ENCODE results near the gene BTBD9.

GRCh38 chr6:38406096-38406495 is 233.6 kb downstream of the BTBD9 start:
- TF ChIP-seq ETV5 (CRISPR knock-in tag; IDR thresholded peaks at IDR 0.05; ENCODE audit: borderline replicate concordance) = no peak
- TF ChIP-seq DNMT1 (CRISPR knock-in tag; IDR thresholded peaks at IDR 0.05) = no peak
- no peak for TF ChIP-seq IRX3 (CRISPR knock-in tag; IDR thresholded peaks at IDR 0.05; ENCODE audit: borderline replicate concordance, low read depth)
- no peak for TF ChIP-seq ZNF577 (CRISPR knock-in tag; IDR thresholded peaks at IDR 0.05; ENCODE audit: borderline replicate concordance, low read depth)
- no peak for TF ChIP-seq FOXO4 (CRISPR knock-in tag; conservative IDR thresholded peaks at IDR 0.05)
- no peak for TF ChIP-seq EZH2 (conservative IDR thresholded peaks at IDR 0.05; ENCODE audit: low read depth, low read length)
- TF ChIP-seq FOXM1 (CRISPR knock-in tag; IDR thresholded peaks at IDR 0.05) = no peak
- TF ChIP-seq ZNF10 (CRISPR knock-in tag; IDR thresholded peaks at IDR 0.05; ENCODE audit: borderline replicate concordance, low read depth) = no peak
- no peak for TF ChIP-seq TARDBP (CRISPR knock-in tag; IDR thresholded peaks at IDR 0.05)
- TF ChIP-seq SOX6 (IDR thresholded peaks at IDR 0.05) = no peak
- TF ChIP-seq SOX6 (CRISPR knock-in tag; IDR thresholded peaks at IDR 0.05) = no peak
- TF ChIP-seq EP300 (IDR thresholded peaks at IDR 0.05; ENCODE audit: low read depth in 2 of 2, low read length in 2 of 2) = no peak
- no peak for TF ChIP-seq EP300 (CRISPR knock-in tag; IDR thresholded peaks at IDR 0.05; ENCODE audit: borderline replicate concordance)
